ENCODE measurements around the gene FABP6. TPM values are rescaled to one million over a fixed set of nuclear protein-coding genes. Genes with fewer than 3 reads are reported as not detected.

Gene FABP6
- total RNA-seq, 1 experiment from 2014 or later = 0.31 TPM

- in situ Hi-C loops (cut with HindIII; ENCODE audit: low pct_unique_long_range_greater_than_20kb, low sequenced_read_pairs) (no loop called here), intact Hi-C loops (cut with micrococcal nuclease; ENCODE audit: unreplicated experiment) (no loop called here)
- no peak for DNase-seq (ENCODE audit: low read depth, low spot score)
These were observed 1.6 kb downstream of the FABP6 start for GRCh38 chr5:160230686-160231527.

More at GRCh38 chr5:160230686-160231527, 1.6 kb downstream of the FABP6 start:
- H3K36me3 ChIP-seq (ENCODE audit: control insufficient read depth, insufficient read depth, low read length) = no peaks in the 10 kb centered on the region
- H3K4me3 ChIP-seq (ENCODE audit: low read depth in 2 of 2, low read length in 2 of 2) = no peak overlapping the region
- H3K27ac ChIP-seq (ENCODE audit: low read length) = no peak overlapping the region
- no peaks in the 10 kb centered on the region for H3K9me3 ChIP-seq (ENCODE audit: control insufficient read depth, insufficient read depth, low read depth, low read length)
- TF ChIP-seq TCF7L2 (IDR thresholded peaks at IDR 0.05; ENCODE audit: low read depth, low read length) (no peak), SIN3A (IDR thresholded peaks at IDR 0.05; ENCODE audit: borderline replicate concordance, insufficient read depth, low read depth, low read length) (no peak), POLR2AphosphoS5 (IDR thresholded peaks at IDR 0.05; ENCODE audit: low read depth, low read length) (no peak), REST (IDR thresholded peaks at IDR 0.05; ENCODE audit: insufficient read depth in 1 of 2, low read depth in 2 of 2, low read length in 1 of 2) (no peak), CTCF (IDR thresholded peaks at IDR 0.05) (no peak)
- POLR2A ChIA-PET = no interaction called here
- no peaks in the 10 kb centered on the region for H3K27me3 ChIP-seq (ENCODE audit: control insufficient read depth, insufficient read depth, low read length)
- CTCF ChIA-PET = interaction anchor here (0.6 kb wide), 1 partner anchor 788 kb away, joined by 9 read pairs; no protein-coding TSS in a partner anchor
- H3K4me1 ChIP-seq (ENCODE audit: control insufficient read depth, insufficient read depth, low read length) = peaks cover 3% of the 10 kb centered on the region; the same call in 1 of the 2 replicates
- no TSS peak for BruUV-seq (replicated peaks)
- peak; percentile 84 for ATAC-seq
